ENCODE measurements around the gene WDFY3. TPM values are rescaled to one million over a fixed set of nuclear protein-coding genes. Genes with fewer than 3 reads are reported as not detected.
A peak's percentile ranks its signal among the peaks of the same experiment; 100 is the strongest.

The WDFY3 gene
- total RNA-seq, 6 experiments from 2014 or later, result 39.1 to 52.6 (median 48.3) TPM

DNA sequence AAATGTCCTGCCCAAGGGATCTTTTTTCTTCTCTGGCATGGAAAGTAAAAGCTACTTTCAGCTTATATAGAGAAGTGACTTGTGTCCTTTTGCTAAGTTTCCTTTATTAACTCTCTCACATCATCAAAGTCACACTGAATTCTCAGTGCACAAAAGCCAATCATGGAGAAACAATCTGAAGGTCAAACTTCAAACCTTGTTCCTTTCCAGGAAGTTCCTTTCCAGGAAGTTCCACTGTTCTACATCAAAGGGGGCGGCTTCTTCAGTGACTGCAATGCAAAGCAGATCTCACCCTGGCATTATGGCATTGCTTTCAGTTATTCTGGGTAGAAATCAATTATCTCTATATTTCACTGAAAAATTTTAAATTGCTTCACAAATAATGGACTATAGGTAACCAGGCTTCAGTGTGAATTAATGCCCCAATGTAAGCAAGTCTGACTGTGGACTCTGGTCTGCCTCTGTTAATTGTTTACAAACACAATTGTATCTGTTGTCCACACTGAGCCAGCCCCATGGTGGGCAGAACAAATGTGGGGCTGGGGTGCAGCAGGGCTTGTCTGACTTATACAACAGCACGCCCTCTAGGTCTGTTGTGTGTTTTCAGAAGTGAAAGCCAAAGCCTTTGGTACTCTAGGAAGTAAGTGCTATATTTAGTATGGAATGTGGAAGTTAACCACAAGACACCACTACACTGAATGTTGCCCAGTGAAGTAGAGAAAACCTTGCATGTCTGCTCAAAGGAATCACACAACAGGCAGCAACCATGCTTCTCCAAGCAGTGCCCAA lies 284.8 kb downstream of the WDFY3 start:
- peaks cover 27% of the 10 kb centered on the region for H3K4me1 Mint-ChIP-seq (ENCODE audit: low read depth)
- H3K36me3 Mint-ChIP-seq (ENCODE audit: low read depth), result peaks cover 48% of the 10 kb centered on the region
- peak overlapping the region; percentile 59 for H3K27ac Mint-ChIP-seq
- no peaks in the 10 kb centered on the region; the same call in 1 of the 2 replicates for H3K27me3 Mint-ChIP-seq (ENCODE audit: insufficient read depth)
- peak; percentile 57 for TF ChIP-seq CTCF (IDR thresholded peaks at IDR 0.05)
- H3K4me3 Mint-ChIP-seq, result peak overlapping the region; percentile 57; the same call in 1 of the 2 replicates
- no peaks in the 10 kb centered on the region for H3K9me3 Mint-ChIP-seq
- peak; percentile 79 for DNase-seq

DNA sequence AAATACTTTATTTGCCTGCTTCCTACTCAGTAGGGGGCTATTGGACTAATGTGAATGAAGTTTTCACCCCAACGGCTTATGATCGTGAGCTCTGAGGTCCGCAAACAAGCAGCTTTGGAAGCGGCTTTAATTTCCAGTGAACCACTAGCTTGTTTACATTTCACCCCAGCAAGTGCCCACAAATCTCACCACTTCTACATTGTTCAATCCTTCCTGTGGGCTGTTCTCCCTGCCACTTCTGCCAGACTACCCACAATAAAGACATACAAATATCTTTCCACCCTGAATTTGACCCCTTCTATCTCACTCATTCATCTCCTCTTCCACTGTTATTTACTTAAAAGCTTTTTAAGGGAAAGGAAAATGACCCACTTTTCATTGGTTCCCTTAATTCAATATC lies 285.5 kb downstream of the WDFY3 start:
- Mint-ChIP-seq H3K36me3 (ENCODE audit: low read depth) (peaks cover 48% of the 10 kb centered on the region), H3K9me3 (no peaks in the 10 kb centered on the region), H3K27ac (no peak overlapping the region), H3K4me1 (ENCODE audit: low read depth) (peaks cover 31% of the 10 kb centered on the region), H3K27me3 (ENCODE audit: insufficient read depth) (no peaks in the 10 kb centered on the region; the same call in 1 of the 2 replicates), H3K4me3 (no peak overlapping the region)
- no peak for TF ChIP-seq CTCF (IDR thresholded peaks at IDR 0.05)
- no peak for DNase-seq

DNA sequence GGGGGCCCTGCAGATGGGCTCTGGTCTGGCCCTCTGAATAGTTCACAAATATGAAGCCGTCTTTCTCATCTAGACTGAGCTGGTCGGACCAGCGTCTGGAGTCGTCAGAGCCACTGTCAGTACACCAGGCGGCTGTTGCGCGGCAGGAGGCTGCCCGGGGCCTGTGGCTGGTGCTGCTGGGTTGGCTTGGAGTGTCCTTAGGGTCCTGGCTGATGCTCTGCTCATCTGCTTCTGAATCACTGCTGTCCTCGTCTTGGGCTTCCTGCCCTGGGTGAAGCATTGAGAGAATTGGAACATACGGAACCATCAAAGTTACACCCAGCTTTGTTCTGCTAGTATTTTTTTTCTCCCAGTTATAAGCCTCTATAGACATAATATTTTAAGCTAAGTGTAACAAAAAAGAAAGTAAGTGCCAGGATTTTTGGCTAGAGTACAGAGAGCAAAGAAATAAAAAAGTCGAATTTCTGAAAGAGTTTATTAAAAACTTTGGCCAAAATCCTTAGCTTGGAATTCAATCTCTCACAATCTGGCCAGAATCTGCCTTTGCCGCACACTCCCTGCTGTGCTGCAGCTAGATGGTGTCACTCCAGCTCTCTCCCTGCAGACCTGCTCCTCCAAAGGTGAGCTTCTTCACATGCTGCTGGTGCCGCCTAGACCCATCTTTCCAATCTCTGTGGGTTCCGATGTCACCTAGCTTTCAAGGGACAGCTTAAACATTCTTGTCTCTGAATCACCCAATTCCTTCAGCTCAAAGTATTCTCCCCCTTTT lies 287.3 kb downstream of the WDFY3 start:
- peaks cover 36% of the 10 kb centered on the region for H3K4me1 Mint-ChIP-seq (ENCODE audit: low read depth)
- DNase-seq, result no peak
- no peaks in the 10 kb centered on the region; the same call in 1 of the 2 replicates for H3K27me3 Mint-ChIP-seq (ENCODE audit: insufficient read depth)
- H3K27ac Mint-ChIP-seq, result no peak overlapping the region
- no peak overlapping the region for H3K4me3 Mint-ChIP-seq
- TF ChIP-seq CTCF (IDR thresholded peaks at IDR 0.05), result no peak
- peaks cover 52% of the 10 kb centered on the region for H3K36me3 Mint-ChIP-seq (ENCODE audit: low read depth)
- H3K9me3 Mint-ChIP-seq, result no peaks in the 10 kb centered on the region

GRCh38 chr4:84677995-84678394 lies 288.5 kb downstream of the WDFY3 start:
- Mint-ChIP-seq H3K9me3 (no peaks in the 10 kb centered on the region), H3K4me3 (no peak overlapping the region), H3K27ac (no peak overlapping the region), H3K27me3 (ENCODE audit: insufficient read depth) (no peaks in the 10 kb centered on the region; the same call in 1 of the 2 replicates), H3K4me1 (ENCODE audit: low read depth) (peaks cover 40% of the 10 kb centered on the region), H3K36me3 (ENCODE audit: low read depth) (peaks cover 42% of the 10 kb centered on the region)
- no peak for TF ChIP-seq CTCF (IDR thresholded peaks at IDR 0.05)
- no peak for DNase-seq

DNA sequence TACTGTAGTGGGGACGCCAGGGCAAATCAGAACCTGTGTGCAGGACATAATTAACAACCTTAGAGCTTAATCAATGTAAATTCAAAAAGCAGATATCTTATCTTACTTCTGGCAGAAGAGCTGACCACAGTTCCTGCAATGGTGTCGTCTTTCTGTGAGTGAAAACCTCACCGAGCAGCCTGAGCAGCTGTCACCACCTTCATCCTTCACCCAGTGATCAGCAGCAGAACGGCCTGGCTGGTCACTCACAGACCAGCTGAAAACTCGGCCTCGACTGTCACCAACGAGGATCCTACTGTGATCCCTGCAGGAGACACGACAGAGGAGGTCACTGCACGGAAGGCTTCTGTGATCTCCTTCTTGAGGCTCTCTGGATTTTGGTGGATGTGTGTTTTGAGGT lies 289.4 kb downstream of the WDFY3 start:
- no peak overlapping the region for H3K27ac Mint-ChIP-seq
- H3K9me3 Mint-ChIP-seq, result no peaks in the 10 kb centered on the region
- no peaks in the 10 kb centered on the region; the same call in 1 of the 2 replicates for H3K27me3 Mint-ChIP-seq (ENCODE audit: insufficient read depth)
- H3K4me3 Mint-ChIP-seq, result no peak overlapping the region
- TF ChIP-seq CTCF (IDR thresholded peaks at IDR 0.05), result no peak
- DNase-seq, result no peak
- peaks cover 40% of the 10 kb centered on the region for H3K4me1 Mint-ChIP-seq (ENCODE audit: low read depth)
- peaks cover 49% of the 10 kb centered on the region for H3K36me3 Mint-ChIP-seq (ENCODE audit: low read depth)
